Fibroblast of lung (primary cell): Measurements from ENCODE around the gene CASP14.

Experiments used
- EZH2 ChIP-seq: IDR thresholded peaks from 2 replicates; pipeline ENCODE4 v1.5.1; 2012; ENCODE audit warnings: low read length, control low read depth, mild to moderate bottlenecking; ENCODE audit errors: missing control alignments
- TF ChIP-seq, protein P1 (sequence below), 2 donors: IDR thresholded peaks in 1 of 2; conservative IDR thresholded peaks in 1 of 2; 1 replicate in 1 of 2; 2 replicates in 1 of 2; pipeline ENCODE4 v1.5.1; 2011 to 2012; ENCODE audit warnings: low read length in 2 of 2, control low read depth in 1 of 2, inconsistent platforms in 1 of 2, low read depth in 1 of 2, mild to moderate bottlenecking in 1 of 2

DNA sequence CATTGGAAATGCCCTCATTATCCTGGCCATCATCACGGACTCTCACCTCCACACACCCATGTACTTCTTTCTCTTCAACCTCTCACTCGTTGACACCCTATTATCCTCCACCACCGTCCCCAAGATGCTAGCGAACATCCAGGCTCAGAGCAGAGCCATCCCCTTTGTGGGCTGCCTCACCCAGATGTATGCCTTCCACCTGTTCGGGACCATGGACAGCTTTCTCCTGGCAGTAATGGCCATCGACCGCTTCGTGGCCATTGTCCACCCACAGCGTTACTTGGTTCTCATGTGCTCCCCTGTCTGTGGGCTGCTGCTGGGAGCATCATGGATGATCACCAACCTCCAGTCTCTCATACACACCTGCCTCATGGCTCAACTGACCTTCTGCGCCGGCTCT, 37.9 kb downstream of the CASP14 start:
- TF ChIP-seq, protein P1, sequence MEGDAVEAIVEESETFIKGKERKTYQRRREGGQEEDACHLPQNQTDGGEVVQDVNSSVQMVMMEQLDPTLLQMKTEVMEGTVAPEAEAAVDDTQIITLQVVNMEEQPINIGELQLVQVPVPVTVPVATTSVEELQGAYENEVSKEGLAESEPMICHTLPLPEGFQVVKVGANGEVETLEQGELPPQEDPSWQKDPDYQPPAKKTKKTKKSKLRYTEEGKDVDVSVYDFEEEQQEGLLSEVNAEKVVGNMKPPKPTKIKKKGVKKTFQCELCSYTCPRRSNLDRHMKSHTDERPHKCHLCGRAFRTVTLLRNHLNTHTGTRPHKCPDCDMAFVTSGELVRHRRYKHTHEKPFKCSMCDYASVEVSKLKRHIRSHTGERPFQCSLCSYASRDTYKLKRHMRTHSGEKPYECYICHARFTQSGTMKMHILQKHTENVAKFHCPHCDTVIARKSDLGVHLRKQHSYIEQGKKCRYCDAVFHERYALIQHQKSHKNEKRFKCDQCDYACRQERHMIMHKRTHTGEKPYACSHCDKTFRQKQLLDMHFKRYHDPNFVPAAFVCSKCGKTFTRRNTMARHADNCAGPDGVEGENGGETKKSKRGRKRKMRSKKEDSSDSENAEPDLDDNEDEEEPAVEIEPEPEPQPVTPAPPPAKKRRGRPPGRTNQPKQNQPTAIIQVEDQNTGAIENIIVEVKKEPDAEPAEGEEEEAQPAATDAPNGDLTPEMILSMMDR (conservative IDR thresholded peaks at IDR 0.05 in 1 of 2, IDR thresholded peaks at IDR 0.05 in 1 of 2; ENCODE audit: low read depth in 1 of 2, low read length in 2 of 2): no peak
- no peak for TF ChIP-seq EZH2
